Left lung (tissue), 10 donors: Measurements from ENCODE around the gene PANX1. TPM values are rescaled to one million over a fixed set of nuclear protein-coding genes. Genes with fewer than 3 reads are reported as not detected.

ENCODE experiments used
- ATAC-seq: fragments of 200-7000 bp; cut with Tn5 transposase; one replicate; pipeline ENCODE4 v1.9.1; 2020; ENCODE audit warnings: moderate library complexity
- DNase-seq, 4 donors: peaks; one replicate each; pipeline ENCODE4 v3.0.0-alpha.2; 2013 to 2020
- H3K27ac ChIP-seq, 2 donors: fragments of 200-600 bp; sonication (generic) in 1 of 2; one replicate each; pipeline versions ENCODE4 v1.5.0 to v1.8.0; 2020 to 2021
- H3K27me3 ChIP-seq, 2 donors: fragments of 200-600 bp; sonication (generic) in 1 of 2; one replicate each; pipeline versions ENCODE4 v1.5.0 to v1.8.0; 2020 to 2021
- H3K36me3 ChIP-seq, 2 donors: fragments of 200-600 bp; sonication (generic) in 1 of 2; one replicate each; pipeline versions ENCODE4 v1.5.0 to v1.8.0; 2020 to 2021
- H3K4me1 ChIP-seq, 2 donors: fragments of 200-600 bp; one replicate each; pipeline ENCODE4 v1.8.0; 2021
- H3K4me3 ChIP-seq, 2 donors: fragments of 200-600 bp; sonication (generic) in 1 of 2; one replicate each; pipeline versions ENCODE4 v1.5.0 to v1.8.0; 2020 to 2021; ENCODE audit warnings: mild to moderate bottlenecking in 1 of 2
- H3K9me3 ChIP-seq, 2 donors: fragments of 200-600 bp; sonication (generic) in 1 of 2; one replicate each; pipeline versions ENCODE4 v1.5.0 to v1.8.0; 2020 to 2021
- CTCF ChIP-seq, 2 donors: fragments of 200-600 bp; sonication (generic) in 1 of 2; IDR thresholded peaks; one replicate each; pipeline versions ENCODE4 v1.5.0 to v1.8.0; 2021; ENCODE audit warnings: antibody characterized with exemption in 2 of 2
- intact Hi-C, 2 donors: fragments of 100-400 bp; cut with DNase I; formaldehyde crosslinking; loops; one replicate each; pipeline versions ENCODE4 v1.11.2 to v1.14.2; 2022
- polyA plus RNA-seq, 6 donors: library from polyadenylated mRNA; unstranded; fragments of 120-200 nt; gene quantifications; one replicate each; pipeline ENCODE4 v1.2.1, GENCODE V29; 2013; ENCODE audit not compliant: insufficient read length in 6 of 6
- total RNA-seq, 2 donors: library from RNA; stranded (reverse); fragmentation: NEBNext Ultra II Directional; extraction: Animal tissue kit (Norgen Biotek cat#: 25700); gene quantifications; one replicate each; pipeline ENCODE4 v1.2.1, GENCODE V29; 2021
- donor health status: DM: no; HTN: yes; CAD: no.
- donor health status: DM: no; HTN: no; CAD: no.

PANX1 gene
- total and polyA plus RNA-seq, 8 donors: 21.1 to 36.8 (median 27.3) TPM

- peaks cover 4 to 7% of the 10 kb centered on the region in 2 donors for H3K4me1 ChIP-seq
- no peaks in the 10 kb centered on the region for H3K9me3 ChIP-seq
- intact Hi-C loops: no loop called here
- no peak for TF ChIP-seq CTCF (IDR thresholded peaks at IDR 0.05)
- H3K4me3 ChIP-seq: no peak overlapping the region
- DNase-seq (no peak), ATAC-seq (peak; percentile 22)
- H3K27ac ChIP-seq: peak overlapping the region in 1 of 2 donors; percentile 58
- H3K27me3 ChIP-seq: no peaks in the 10 kb centered on the region
- H3K36me3 ChIP-seq: peaks cover 0 to 19% of the 10 kb centered on the region in 2 donors
Measured at GRCh38 chr11:94184846-94185245, 56.2 kb downstream of the PANX1 start.

- Histone ChIP-seq H3K27ac (no peak overlapping the region), H3K9me3 (no peaks in the 10 kb centered on the region), H3K4me1 (peaks cover 4 to 7% of the 10 kb centered on the region in 2 donors), H3K27me3 (no peaks in the 10 kb centered on the region), H3K4me3 (no peak overlapping the region), H3K36me3 (peaks cover 0 to 12% of the 10 kb centered on the region in 2 donors)
- TF ChIP-seq CTCF (IDR thresholded peaks at IDR 0.05): no peak
- intact Hi-C loops: no loop called here
- ATAC-seq (no peak), DNase-seq (no peak)
Measured at GRCh38 chr11:94185416-94186084, 56.9 kb downstream of the PANX1 start.

GRCh38 chr11:94186342-94187203 is 57.9 kb downstream of the PANX1 start:
- Histone ChIP-seq H3K36me3 (peaks cover 0 to 2% of the 10 kb centered on the region in 2 donors), H3K4me1 (peaks cover 4 to 7% of the 10 kb centered on the region in 2 donors), H3K9me3 (no peaks in the 10 kb centered on the region), H3K4me3 (no peak overlapping the region), H3K27ac (no peak overlapping the region), H3K27me3 (no peaks in the 10 kb centered on the region)
- intact Hi-C loops: no loop called here
- no peak for DNase-seq
- no peak for TF ChIP-seq CTCF (IDR thresholded peaks at IDR 0.05)
- ATAC-seq: no peak

DNA sequence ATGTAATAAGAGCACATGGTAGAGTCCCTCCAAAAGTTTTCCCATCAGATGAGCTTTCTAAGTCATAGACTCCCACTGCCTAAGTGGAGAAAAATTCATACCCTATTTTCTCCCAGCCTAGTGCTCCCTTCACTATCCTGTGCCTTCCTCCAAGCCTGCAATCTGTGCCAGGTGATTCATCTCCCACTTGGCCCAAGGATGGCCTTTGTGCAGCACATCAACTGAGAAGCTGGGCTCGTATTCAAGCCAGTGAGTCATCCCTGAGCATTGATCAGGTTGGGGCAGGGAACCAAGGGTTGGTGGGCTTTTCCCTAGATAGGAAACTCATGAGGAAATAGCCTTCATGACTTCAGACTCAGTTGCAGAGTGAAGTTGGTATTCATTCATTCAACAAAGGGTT is 64.6 kb downstream of the PANX1 start:
- TF ChIP-seq CTCF (IDR thresholded peaks at IDR 0.05): no peak
- Histone ChIP-seq H3K9me3 (no peaks in the 10 kb centered on the region), H3K4me1 (no peaks in the 10 kb centered on the region), H3K27me3 (no peaks in the 10 kb centered on the region), H3K36me3 (no peaks in the 10 kb centered on the region), H3K4me3 (no peak overlapping the region), H3K27ac (no peak overlapping the region)
- ATAC-seq: no peak
- no peak for DNase-seq
- intact Hi-C loops: no loop called here

GRCh38 chr11:94194712-94195111 is 66.1 kb downstream of the PANX1 start:
- no peaks in the 10 kb centered on the region for H3K36me3 ChIP-seq
- no peak overlapping the region for H3K27ac ChIP-seq
- H3K4me1 ChIP-seq: no peaks in the 10 kb centered on the region
- DNase-seq (peak in 1 of 4 donors; percentile 53), ATAC-seq (no peak)
- no peak for TF ChIP-seq CTCF (IDR thresholded peaks at IDR 0.05)
- no peaks in the 10 kb centered on the region for H3K27me3 ChIP-seq
- H3K4me3 ChIP-seq: no peak overlapping the region
- intact Hi-C loops: no loop called here
- no peaks in the 10 kb centered on the region for H3K9me3 ChIP-seq
